GM19043 (cell line): Measurements from ENCODE around the gene PHF21A.

Experiments used
- ATAC-seq: cut with Tn5 transposase; IDR thresholded peaks from one replicate; pipeline ENCODE4 v1.9.1; 2021; ENCODE audit warnings: low read depth; ENCODE audit not compliant: unreplicated experiment

PHF21A gene

DNA sequence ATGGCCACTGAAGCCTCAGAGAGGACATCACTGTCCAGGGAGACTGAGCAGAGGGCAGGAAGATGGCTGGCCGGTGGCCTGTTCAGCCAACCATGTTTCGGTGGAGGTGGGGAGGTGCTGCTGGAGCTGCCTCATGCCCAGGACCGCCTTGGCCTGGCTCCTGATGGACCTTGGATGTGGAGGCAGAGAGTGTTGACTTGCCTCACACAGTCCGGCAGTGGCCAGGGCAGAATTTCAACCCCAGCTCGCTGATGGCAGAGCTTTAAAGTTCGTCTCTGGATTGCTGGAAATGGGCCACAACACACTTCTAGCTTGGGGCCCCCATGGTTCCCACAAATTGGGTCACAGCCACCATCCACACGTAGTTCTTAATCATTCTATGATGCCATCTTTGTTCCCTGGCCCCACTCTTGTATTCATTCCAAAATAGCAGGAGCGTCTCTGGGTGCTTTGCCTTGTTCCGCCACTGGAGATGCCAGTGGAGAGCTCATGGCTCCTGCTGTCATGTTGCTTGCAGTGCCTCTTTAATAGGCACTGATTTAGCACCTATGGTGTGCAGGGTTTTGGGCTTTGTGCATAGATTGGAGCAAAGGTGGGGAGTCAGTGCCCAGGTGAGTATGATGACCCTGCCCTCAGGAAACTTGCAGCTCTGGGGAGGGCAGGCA is 230.2 kb downstream of the PHF21A start:
- no peak for ATAC-seq

GRCh38 chr11:45889966-45890365 is 231.3 kb downstream of the PHF21A start:
- no peak for ATAC-seq

DNA sequence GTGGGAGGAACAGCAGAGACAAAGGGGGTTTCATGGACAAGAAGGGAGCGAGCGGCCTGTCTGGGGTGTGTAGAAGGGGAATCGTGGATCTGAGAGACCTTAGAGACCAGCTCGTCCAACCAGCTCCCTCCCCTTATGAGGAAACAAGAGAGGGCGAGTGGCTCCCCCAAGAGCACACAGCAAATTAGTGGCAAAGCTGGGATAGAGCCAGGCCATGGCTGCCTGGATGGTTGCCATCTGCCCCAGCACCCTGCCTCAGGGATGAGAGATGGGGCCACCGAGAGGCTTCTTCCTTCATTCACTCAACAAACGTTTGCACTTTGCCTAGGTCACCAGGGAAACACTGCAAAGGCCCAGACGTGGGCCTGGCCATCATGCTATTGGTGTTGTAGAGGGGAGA is 231.7 kb downstream of the PHF21A start:
- no peak for ATAC-seq

GRCh38 chr11:45887587-45887986 is 233.7 kb downstream of the PHF21A start:
- no peak for ATAC-seq

DNA sequence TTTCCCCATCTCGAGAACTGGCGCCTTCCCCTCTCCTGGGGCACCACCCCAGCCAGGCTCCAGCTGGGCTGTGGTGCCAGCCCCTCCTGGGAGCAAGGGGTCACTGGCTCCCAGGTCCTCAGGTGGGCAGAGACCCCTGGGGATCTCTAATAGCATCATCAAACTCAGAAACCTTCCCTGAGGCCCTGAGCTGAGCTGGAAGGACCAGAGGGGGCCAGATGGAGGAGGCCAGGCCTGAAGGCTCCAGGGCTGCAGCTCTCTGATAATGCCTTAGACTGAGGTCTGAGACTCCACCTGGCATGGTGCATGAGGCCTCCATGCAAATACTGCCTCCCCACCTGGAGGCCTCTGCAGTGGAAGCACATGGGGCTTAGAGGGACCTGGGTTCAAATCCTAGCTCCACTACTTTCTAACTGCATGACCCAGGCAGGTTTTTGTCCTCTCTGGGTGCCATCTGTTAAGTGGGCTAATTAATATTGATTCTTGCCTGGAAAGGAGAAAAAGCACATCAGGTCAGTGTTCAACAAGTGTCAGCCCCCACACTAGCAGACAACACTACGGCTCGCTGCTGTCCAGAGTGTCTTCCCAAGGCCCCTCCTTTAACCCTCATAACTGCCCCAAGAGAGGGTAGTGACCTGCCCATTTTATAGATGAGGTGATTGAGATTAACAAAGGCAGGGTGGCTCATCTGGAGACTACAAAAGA is 234.3 kb downstream of the PHF21A start:
- ATAC-seq: no peak

DNA sequence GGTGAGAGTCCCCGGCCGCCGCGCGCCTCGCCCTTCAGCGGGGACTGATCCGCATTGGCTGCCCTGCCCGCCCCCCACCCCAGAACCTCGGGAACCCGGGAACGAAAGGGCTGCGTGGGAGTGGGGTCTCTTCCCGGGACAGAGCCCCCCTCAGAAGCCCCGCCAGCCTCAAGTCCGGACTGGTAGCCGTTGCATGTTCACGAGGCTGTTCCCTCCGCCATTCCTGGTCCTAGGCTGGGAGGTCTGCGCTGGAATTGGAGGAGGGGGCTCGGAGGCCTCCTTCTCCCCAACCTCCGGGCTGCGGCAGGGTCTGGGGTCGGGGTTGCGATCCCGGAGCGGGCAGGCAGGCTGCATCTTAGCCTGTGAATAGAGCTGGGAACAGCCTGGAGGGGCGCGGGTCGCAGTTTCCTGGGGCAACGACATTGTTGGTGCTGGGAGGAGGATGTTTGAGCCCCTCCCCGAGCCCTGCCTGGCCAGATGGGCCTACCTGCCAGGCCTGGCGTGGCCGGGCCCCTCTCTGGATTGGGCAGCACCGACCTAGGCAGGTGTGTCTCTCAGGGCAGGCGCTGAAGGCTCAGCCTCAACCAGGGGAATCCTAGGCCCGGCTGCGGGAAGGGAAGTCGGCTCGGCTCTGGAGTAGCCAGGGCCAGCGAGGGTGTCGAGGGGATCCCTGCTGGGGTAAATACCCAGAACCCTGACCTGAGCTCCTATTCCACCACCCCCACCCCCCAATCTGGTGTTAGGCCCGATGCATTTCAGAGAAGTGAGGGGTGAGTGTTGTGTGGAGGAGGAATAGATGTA is 235.1 kb downstream of the PHF21A start:
- ATAC-seq: no peak

GRCh38 chr11:45885274-45885920 is 235.9 kb downstream of the PHF21A start, which contains the start of gene MAPK8IP1:
Gene MAPK8IP1 (plus strand): TSS chr11:45885651. CDS start chr11:45885821, 170 bp downstream.
- no peak for ATAC-seq

DNA sequence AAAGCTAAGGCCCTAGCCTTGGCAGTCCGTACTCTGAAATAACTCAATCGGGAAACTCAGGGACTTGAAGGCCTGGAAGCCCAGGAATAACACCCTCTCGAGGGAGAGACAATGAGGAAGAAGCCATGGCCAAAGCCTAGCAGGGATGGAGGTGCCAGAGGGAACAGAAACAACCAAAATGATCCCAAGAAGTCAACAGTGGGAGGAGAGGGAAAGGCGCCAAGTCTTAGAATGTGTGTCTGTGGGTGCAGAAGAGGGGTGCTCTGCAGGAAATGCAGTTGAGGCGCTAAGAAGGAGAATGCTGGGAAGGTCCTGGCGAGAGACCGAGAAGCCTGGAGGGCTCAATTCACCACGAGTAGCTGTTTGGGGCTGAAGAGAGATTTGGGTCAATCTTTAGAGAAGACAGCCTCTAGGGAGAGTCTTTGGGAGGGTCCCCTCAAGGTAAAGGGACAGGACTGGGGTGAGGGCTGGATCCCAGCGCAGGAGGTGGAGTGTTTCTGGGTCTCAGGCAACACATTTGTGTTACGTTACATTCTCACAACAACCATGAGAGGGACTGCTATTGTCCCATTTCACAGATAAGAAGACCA is 236.6 kb downstream of the PHF21A start:
- ATAC-seq: no peak
